GM06990 (cell line): ENCODE results near the gene GSC.
"Not testable (repeated sequence)": the region's sequence is repeated elsewhere in the genome, so short reads cannot be mapped to it uniquely, and the experiment has no call there.

Source experiments
- DNase-seq: peaks from one replicate; pipeline ENCODE4 v3.0.0-alpha.2; 2011; ENCODE audit not compliant: insufficient read length; ENCODE audit errors: extremely low read depth
- H3K27me3 ChIP-seq: replicated peaks from 2 replicates; pipeline ENCODE4 v1.6.0; 2011; ENCODE audit warnings: low read length; ENCODE audit not compliant: control insufficient read depth, insufficient read depth
- H3K36me3 ChIP-seq: 2 replicates; pipeline ENCODE4 v1.5.1; 2011; ENCODE audit warnings: low read length; ENCODE audit not compliant: control insufficient read depth, insufficient read depth
- H3K4me3 ChIP-seq: replicated peaks from 2 replicates; pipeline ENCODE4 v1.5.1; 2011; ENCODE audit warnings: low read depth, mild to moderate bottlenecking, control low read depth, low read length
- TF ChIP-seq, protein P1 (sequence below): IDR thresholded peaks from 2 replicates; pipeline ENCODE4 v1.5.1; 2011; ENCODE audit warnings: low read length, control low read depth, mild to moderate bottlenecking, inconsistent platforms; ENCODE audit not compliant: insufficient read depth, poor library complexity, severe bottlenecking

The GSC gene

DNA sequence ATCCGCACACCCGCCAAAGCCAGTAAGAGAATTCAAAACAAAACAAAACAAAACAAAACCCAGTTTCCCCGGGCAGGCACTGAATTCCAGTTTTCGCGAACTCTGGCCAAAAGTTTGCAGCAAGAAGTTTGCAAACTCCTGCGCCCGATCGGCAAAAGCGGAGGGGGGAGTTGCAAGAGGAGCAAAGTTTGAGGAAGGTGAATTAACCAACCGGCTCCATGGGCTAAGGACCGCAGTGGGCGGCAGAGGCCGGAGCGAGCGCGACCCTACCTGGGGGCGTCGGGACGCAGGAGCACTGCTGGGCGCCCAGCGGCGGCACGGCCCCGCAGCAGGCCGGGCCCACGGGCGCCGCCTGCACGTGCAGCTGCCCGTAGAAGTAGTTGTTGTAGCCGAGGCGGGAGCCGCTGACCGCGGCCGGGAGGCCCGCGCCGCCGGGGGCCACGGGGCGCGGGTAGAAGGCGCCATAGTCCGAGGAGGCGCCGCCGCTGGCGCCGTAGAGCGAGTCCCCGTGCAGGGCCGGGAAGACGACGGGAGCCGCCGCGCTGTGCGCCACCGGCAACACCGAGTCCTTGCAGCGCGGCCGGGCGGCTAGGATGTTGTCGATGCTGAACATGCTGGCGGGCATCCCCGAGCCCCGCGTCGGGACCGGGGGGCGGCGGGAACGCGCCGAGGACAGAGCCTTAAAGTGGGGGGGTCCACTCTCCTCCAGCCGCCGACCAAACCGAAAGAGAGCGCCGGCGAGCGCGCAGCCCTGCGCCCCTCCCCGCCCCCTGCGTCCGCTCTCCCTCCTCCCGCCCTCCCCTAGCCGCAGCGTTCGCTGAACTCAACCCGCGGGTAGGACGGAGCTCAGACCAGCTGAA, at the start of gene GSC:
GSC (minus strand) TSS at position 723 of the 860 bp plus-strand sequence; CDS start at position 625, 98 bp downstream.
- DNase-seq: no peak
- TF ChIP-seq, protein P1, sequence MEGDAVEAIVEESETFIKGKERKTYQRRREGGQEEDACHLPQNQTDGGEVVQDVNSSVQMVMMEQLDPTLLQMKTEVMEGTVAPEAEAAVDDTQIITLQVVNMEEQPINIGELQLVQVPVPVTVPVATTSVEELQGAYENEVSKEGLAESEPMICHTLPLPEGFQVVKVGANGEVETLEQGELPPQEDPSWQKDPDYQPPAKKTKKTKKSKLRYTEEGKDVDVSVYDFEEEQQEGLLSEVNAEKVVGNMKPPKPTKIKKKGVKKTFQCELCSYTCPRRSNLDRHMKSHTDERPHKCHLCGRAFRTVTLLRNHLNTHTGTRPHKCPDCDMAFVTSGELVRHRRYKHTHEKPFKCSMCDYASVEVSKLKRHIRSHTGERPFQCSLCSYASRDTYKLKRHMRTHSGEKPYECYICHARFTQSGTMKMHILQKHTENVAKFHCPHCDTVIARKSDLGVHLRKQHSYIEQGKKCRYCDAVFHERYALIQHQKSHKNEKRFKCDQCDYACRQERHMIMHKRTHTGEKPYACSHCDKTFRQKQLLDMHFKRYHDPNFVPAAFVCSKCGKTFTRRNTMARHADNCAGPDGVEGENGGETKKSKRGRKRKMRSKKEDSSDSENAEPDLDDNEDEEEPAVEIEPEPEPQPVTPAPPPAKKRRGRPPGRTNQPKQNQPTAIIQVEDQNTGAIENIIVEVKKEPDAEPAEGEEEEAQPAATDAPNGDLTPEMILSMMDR: no peak
- Histone ChIP-seq H3K4me3 (peak within 1 kb of the TSS; percentile 37), H3K27me3 (no peaks in the 10 kb centered on the region; the same call in none of the 2 replicates), H3K36me3 (no peaks in the 10 kb centered on the region)

DNA sequence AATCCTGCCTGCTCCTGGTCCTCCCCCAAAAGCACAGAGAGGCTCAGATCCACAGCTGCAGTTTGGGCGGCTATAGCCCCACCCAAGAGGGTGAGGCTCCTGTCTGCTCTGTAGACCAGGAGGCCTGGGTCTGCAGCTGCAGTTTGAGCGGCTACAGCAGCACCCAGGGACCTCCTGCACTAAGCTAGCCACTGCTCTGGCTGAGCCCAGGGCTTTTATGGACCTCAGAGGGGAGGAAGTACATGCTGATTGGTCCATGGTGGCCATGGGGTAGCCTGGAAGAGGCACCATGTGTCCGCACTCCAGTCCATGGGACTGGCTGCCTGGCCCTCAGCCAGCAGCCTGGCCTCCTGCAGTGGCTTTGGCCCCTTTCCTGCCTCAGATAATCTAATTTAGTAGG, 49.6 kb upstream of the GSC start:
- Histone ChIP-seq H3K27me3 (no peaks in the 10 kb centered on the region; the same call in 1 of the 2 replicates), H3K36me3 (no peaks in the 10 kb centered on the region), H3K4me3 (no peak overlapping the region)
- TF ChIP-seq, protein P1: no peak
- no peak for DNase-seq

DNA sequence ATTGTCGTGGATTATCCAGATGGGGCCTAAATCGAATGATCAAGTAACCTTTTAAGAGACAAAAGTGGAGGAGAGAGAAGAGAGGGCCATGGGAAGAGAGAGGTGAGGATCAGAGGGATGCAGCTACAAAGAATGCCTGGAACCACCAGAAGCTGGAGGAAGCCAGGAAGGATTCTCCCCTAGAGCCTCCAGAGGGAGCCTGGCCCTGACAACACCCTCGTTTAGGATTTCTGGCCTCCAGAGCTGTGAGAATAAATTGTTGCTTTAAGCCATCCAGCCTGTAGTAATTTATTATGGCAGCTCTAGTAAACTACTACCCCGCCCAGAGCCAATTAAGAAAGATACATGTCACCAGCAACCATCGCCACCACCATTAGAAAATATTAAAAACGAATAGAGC, 46.2 kb upstream of the GSC start:
- H3K36me3 ChIP-seq: no peaks in the 10 kb centered on the region
- TF ChIP-seq, protein P1: no peak
- DNase-seq: no peak
- no peaks in the 10 kb centered on the region; the same call in 1 of the 2 replicates for H3K27me3 ChIP-seq
- H3K4me3 ChIP-seq: no peak overlapping the region

DNA sequence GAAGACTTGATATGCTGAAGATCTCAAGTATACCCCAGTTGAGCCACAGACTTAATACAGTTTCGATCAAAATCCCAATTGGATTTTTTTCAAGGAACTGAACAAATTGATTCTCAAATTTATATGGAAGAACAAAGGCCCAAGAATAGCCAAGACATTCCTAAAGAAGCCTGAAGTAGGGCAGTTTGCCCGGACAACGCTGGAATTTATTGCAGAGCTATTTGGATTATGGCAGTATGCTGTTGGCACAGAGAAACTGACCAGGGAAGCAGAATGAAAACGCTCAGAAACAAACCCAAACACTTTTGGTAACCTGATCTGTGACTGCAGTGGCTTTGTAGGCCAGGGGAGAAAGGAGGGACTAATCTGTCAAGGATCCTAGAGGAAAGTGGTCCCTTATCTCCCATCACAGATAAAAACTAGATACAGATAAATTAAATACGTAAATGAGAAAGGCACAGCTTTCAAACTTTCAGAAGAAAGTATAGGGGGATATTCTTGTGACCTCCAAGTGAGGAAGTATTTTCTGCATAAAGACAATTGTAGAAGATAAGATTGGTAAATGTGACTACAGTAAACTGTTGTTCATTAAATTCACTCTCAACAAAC, 35.9 kb upstream of the GSC start:
- no peak for DNase-seq
- no peak overlapping the region for H3K4me3 ChIP-seq
- H3K27me3 ChIP-seq: no peaks in the 10 kb centered on the region
- no peaks in the 10 kb centered on the region for H3K36me3 ChIP-seq
- TF ChIP-seq, protein P1: no peak

DNA sequence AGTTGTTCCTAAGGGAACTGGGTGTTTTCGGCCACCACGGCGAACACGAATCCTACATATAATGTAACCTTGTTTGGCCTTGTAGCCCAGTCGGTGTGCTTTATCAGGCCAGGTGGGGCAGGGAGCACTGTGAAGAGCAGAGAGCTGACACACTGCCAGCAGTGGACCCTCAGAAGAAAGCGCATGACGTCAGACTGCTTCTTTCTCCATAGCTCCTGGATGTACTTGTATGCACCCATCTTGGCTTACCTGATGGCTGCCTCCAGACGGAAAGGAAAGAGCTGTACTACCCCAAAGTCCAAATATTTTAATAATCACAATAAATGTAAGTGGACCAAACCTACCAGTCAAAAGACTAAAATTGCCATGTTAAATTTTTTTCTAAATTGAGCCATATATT, 31.3 kb upstream of the GSC start:
- TF ChIP-seq, protein P1: no peak
- no peaks in the 10 kb centered on the region for H3K36me3 ChIP-seq
- no peaks in the 10 kb centered on the region for H3K27me3 ChIP-seq
- H3K4me3 ChIP-seq: no peak overlapping the region
- no peak for DNase-seq

DNA sequence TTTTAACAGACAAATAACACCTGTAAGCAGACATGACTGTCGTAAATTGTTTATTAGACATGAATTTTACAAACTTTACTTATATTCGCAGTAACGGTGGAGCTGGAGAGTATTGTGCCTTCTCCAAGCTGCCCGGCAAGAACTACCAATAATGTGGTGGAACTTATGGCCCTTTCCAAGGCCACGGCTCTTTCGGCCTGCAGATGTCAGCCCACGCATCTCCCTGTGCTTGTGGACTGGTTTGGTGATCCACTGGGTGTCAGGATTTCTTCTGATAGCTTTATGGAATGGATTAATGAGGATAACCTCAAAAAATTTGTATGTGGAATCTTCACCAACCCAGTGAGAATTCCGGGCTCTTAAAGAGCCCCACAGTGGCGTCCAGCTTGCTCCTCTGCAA, 30.9 kb upstream of the GSC start:
- not testable (repeated sequence) for H3K27me3 ChIP-seq, H3K36me3 ChIP-seq, H3K4me3 ChIP-seq, DNase-seq
